HL-60 (cell line): ENCODE measurements around the gene ZNF324B.

Experiments
- POLR2AphosphoS5 ChIP-seq: IDR thresholded peaks from 2 replicates; pipeline ENCODE4 v1.6.1; 2012; ENCODE audit warnings: low read depth
- TF ChIP-seq, protein P1 (sequence below): IDR thresholded peaks from one replicate; pipeline ENCODE4 v1.5.1; 2011; ENCODE audit warnings: low read length, control low read depth, inconsistent platforms; ENCODE audit not compliant: insufficient read depth

DNA sequence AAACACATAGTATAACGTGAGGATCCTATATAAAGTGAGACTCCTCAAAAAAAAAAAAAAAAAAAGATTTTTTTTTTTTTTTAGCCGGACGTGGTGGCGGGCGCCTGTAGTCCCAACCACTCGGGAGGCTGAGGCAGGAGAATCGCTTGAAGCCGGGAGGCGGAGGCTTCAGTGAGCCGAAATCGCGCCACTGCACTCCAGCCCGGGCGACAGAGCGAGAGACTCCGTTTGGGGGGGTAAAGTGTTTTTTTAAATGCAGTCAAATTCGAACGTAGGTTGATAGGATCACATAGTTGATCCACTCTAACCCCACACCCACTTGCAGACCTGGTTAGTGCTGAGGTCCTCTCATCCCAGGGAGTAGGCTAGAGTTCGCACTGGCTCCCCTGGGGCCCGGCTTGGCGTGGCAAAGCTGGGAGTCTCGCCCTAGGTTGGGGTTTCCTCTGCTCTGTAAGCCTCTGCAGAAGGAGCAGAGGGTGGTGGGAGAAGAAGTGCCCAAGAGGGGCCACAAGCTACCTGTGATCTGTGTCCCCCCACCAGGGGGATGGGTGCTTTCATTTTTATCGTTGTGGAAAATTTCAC, 49.5 kb upstream of the ZNF324B start:
- TF ChIP-seq, protein P1, sequence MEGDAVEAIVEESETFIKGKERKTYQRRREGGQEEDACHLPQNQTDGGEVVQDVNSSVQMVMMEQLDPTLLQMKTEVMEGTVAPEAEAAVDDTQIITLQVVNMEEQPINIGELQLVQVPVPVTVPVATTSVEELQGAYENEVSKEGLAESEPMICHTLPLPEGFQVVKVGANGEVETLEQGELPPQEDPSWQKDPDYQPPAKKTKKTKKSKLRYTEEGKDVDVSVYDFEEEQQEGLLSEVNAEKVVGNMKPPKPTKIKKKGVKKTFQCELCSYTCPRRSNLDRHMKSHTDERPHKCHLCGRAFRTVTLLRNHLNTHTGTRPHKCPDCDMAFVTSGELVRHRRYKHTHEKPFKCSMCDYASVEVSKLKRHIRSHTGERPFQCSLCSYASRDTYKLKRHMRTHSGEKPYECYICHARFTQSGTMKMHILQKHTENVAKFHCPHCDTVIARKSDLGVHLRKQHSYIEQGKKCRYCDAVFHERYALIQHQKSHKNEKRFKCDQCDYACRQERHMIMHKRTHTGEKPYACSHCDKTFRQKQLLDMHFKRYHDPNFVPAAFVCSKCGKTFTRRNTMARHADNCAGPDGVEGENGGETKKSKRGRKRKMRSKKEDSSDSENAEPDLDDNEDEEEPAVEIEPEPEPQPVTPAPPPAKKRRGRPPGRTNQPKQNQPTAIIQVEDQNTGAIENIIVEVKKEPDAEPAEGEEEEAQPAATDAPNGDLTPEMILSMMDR = no peak
- TF ChIP-seq POLR2AphosphoS5 = no peak
